GM12801 (cell line): ENCODE measurements around the gene MYOCD.

Experiments
- CTCF ChIP-seq: IDR thresholded peaks from one replicate; pipeline ENCODE4 v1.5.1; 2011; ENCODE audit warnings: control low read depth; ENCODE audit not compliant: insufficient read length; ENCODE audit errors: extremely low read depth

Gene MYOCD

GRCh38 chr17:12634789-12635414 lies 30.8 kb upstream of the MYOCD start:
- no peak for TF ChIP-seq CTCF

- TF ChIP-seq CTCF: no peak
These were observed 28.7 kb upstream of the MYOCD start for GRCh38 chr17:12637015-12637414.

- no peak for TF ChIP-seq CTCF
These were observed 27.7 kb upstream of the MYOCD start for GRCh38 chr17:12637745-12638651.

- no peak for TF ChIP-seq CTCF
These were observed 25.3 kb upstream of the MYOCD start for GRCh38 chr17:12640364-12640763.

- no peak for TF ChIP-seq CTCF
These were observed 24.6 kb upstream of the MYOCD start for GRCh38 chr17:12641084-12641483.

GRCh38 chr17:12642034-12642433 lies 23.7 kb upstream of the MYOCD start:
- no peak for TF ChIP-seq CTCF

- no peak for TF ChIP-seq CTCF
These were observed 21.9 kb upstream of the MYOCD start for GRCh38 chr17:12643822-12644221.
